ENCODE measurements around the gene NAA25.
A peak's percentile ranks its signal among the peaks of the same experiment; 100 is the strongest.
"Not testable (repeated sequence)": the region's sequence is repeated elsewhere in the genome, so short reads cannot be mapped to it uniquely, and the experiment has no call there.

Gene NAA25

GRCh38 chr12:111998015-111998414 is 110.6 kb downstream of the NAA25 start:
- TF ChIP-seq CTCF (IDR thresholded peaks at IDR 0.05): no peak
- no peak for DNase-seq (ENCODE audit: low spot score)
- peak overlapping the region; percentile 22 for H3K27ac ChIP-seq
- H3K4me3 ChIP-seq: no peak overlapping the region

GRCh38 chr12:111997300-111997699 is 111.3 kb downstream of the NAA25 start:
- TF ChIP-seq CTCF (IDR thresholded peaks at IDR 0.05): no peak
- H3K4me3 ChIP-seq: no peak overlapping the region
- no peak for DNase-seq (ENCODE audit: low spot score)
- H3K27ac ChIP-seq: peak overlapping the region in 1 of 2 donors; percentile 22

- no peak overlapping the region for H3K27ac ChIP-seq
- no peak overlapping the region for H3K4me3 ChIP-seq
Measured at GRCh38 chr12:111995782-111996480, 112.7 kb downstream of the NAA25 start.

GRCh38 chr12:111994211-111995111 is 114.1 kb downstream of the NAA25 start:
- not testable (repeated sequence) for H3K4me3 ChIP-seq; DNase-seq (ENCODE audit: low spot score); H3K27ac ChIP-seq

More at GRCh38 chr12:111995782-111996480, 112.7 kb downstream of the NAA25 start:
- no peak for TF ChIP-seq CTCF (IDR thresholded peaks at IDR 0.05)
- no peak for DNase-seq (ENCODE audit: low spot score)

GRCh38 chr12:111993292-111994150 is 115.1 kb downstream of the NAA25 start:
- TF ChIP-seq CTCF (IDR thresholded peaks at IDR 0.05): no peak
- Histone ChIP-seq H3K27ac (no peak overlapping the region), H3K4me3 (no peak overlapping the region)
- DNase-seq (ENCODE audit: low spot score): no peak

GRCh38 chr12:111992464-111992863 is 116.1 kb downstream of the NAA25 start:
- Histone ChIP-seq H3K4me3 (no peak overlapping the region), H3K27ac (no peak overlapping the region)
- no peak for DNase-seq (ENCODE audit: low spot score)
- TF ChIP-seq CTCF (IDR thresholded peaks at IDR 0.05): no peak

- H3K4me3 ChIP-seq: no peak overlapping the region
- H3K27ac ChIP-seq: no peak overlapping the region
- DNase-seq (ENCODE audit: low spot score): no peak
- no peak for TF ChIP-seq CTCF (IDR thresholded peaks at IDR 0.05)
Measured at GRCh38 chr12:111991946-111992345, 116.6 kb downstream of the NAA25 start.

Data from coronary artery (tissue), 2 donors.